ENCODE results near the gene FGF12.
"Not testable (repeated sequence)": the region's sequence is repeated elsewhere in the genome, so short reads cannot be mapped to it uniquely, and the experiment has no call there.

FGF12 gene

GRCh38 chr3:192726385-192726784 lies 956 bp downstream of the FGF12 start:
- no peaks in the 10 kb centered on the region for H3K4me1 ChIP-seq (ENCODE audit: control insufficient read depth, insufficient read depth, low read length)
- H3K9me3 ChIP-seq (ENCODE audit: control insufficient read depth, insufficient read depth, low read length) = no peaks in the 10 kb centered on the region
- H3K4me3 ChIP-seq (ENCODE audit: low read depth, low read length) = peak overlapping the region; percentile 74
- H3K9ac ChIP-seq (ENCODE audit: low read depth, low read length) = no peak overlapping the region
- H3K27me3 ChIP-seq (ENCODE audit: control insufficient read depth, insufficient read depth, low read length) = no peaks in the 10 kb centered on the region
- no peaks in the 10 kb centered on the region for H3K36me3 ChIP-seq (ENCODE audit: control insufficient read depth, insufficient read depth, low read length)

- H3K36me3 ChIP-seq (ENCODE audit: control insufficient read depth, insufficient read depth, low read length) = no peaks in the 10 kb centered on the region
- H3K4me3 ChIP-seq (ENCODE audit: low read depth, low read length) = no peak overlapping the region
- H3K4me1 ChIP-seq (ENCODE audit: control insufficient read depth, insufficient read depth, low read length) = peaks cover 11% of the 10 kb centered on the region
- no peaks in the 10 kb centered on the region for H3K9me3 ChIP-seq (ENCODE audit: control insufficient read depth, insufficient read depth, low read length)
- no peaks in the 10 kb centered on the region for H3K27me3 ChIP-seq (ENCODE audit: control insufficient read depth, insufficient read depth, low read length)
- H3K9ac ChIP-seq (ENCODE audit: low read depth, low read length) = no peak overlapping the region
Measured at GRCh38 chr3:192719964-192720363, 7.4 kb downstream of the FGF12 start.

GRCh38 chr3:192718156-192718555 lies 9.2 kb downstream of the FGF12 start:
- H3K9me3 ChIP-seq (ENCODE audit: control insufficient read depth, insufficient read depth, low read length) = no peaks in the 10 kb centered on the region

GRCh38 chr3:192715126-192715525 lies 12.2 kb downstream of the FGF12 start:
- Histone ChIP-seq H3K27me3 (ENCODE audit: control insufficient read depth, insufficient read depth, low read length) (no peaks in the 10 kb centered on the region), H3K36me3 (ENCODE audit: control insufficient read depth, insufficient read depth, low read length) (no peaks in the 10 kb centered on the region), H3K4me1 (ENCODE audit: control insufficient read depth, insufficient read depth, low read length) (peaks cover 11% of the 10 kb centered on the region), H3K9ac (ENCODE audit: low read depth, low read length) (no peak overlapping the region), H3K4me3 (ENCODE audit: low read depth, low read length) (no peak overlapping the region), H3K9me3 (ENCODE audit: control insufficient read depth, insufficient read depth, low read length) (no peaks in the 10 kb centered on the region)

More at GRCh38 chr3:192718156-192718555, 9.2 kb downstream of the FGF12 start:
- Histone ChIP-seq H3K4me1 (ENCODE audit: control insufficient read depth, insufficient read depth, low read length) (peaks cover 11% of the 10 kb centered on the region), H3K27me3 (ENCODE audit: control insufficient read depth, insufficient read depth, low read length) (no peaks in the 10 kb centered on the region), H3K36me3 (ENCODE audit: control insufficient read depth, insufficient read depth, low read length) (no peaks in the 10 kb centered on the region), H3K4me3 (ENCODE audit: low read depth, low read length) (no peak overlapping the region), H3K9ac (ENCODE audit: low read depth, low read length) (no peak overlapping the region)

GRCh38 chr3:192711126-192711525 lies 16.2 kb downstream of the FGF12 start:
- not testable (repeated sequence) for H3K9me3 ChIP-seq (ENCODE audit: control insufficient read depth, insufficient read depth, low read length); H3K27me3 ChIP-seq (ENCODE audit: control insufficient read depth, insufficient read depth, low read length); H3K4me3 ChIP-seq (ENCODE audit: low read depth, low read length); H3K9ac ChIP-seq (ENCODE audit: low read depth, low read length); H3K4me1 ChIP-seq (ENCODE audit: control insufficient read depth, insufficient read depth, low read length); H3K36me3 ChIP-seq (ENCODE audit: control insufficient read depth, insufficient read depth, low read length)

- no peaks in the 10 kb centered on the region for H3K36me3 ChIP-seq (ENCODE audit: control insufficient read depth, insufficient read depth, low read length)
- H3K4me3 ChIP-seq (ENCODE audit: low read depth, low read length) = no peak overlapping the region
- no peak overlapping the region for H3K9ac ChIP-seq (ENCODE audit: low read depth, low read length)
- no peaks in the 10 kb centered on the region for H3K4me1 ChIP-seq (ENCODE audit: control insufficient read depth, insufficient read depth, low read length)
- H3K27me3 ChIP-seq (ENCODE audit: control insufficient read depth, insufficient read depth, low read length) = no peaks in the 10 kb centered on the region
- H3K9me3 ChIP-seq (ENCODE audit: control insufficient read depth, insufficient read depth, low read length) = no peaks in the 10 kb centered on the region
Measured at GRCh38 chr3:192710366-192710765, 17.0 kb downstream of the FGF12 start.

GRCh38 chr3:192706272-192706671 lies 21.1 kb downstream of the FGF12 start:
- Histone ChIP-seq H3K4me1 (ENCODE audit: control insufficient read depth, insufficient read depth, low read length) (no peaks in the 10 kb centered on the region), H3K4me3 (ENCODE audit: low read depth, low read length) (no peak overlapping the region), H3K9ac (ENCODE audit: low read depth, low read length) (no peak overlapping the region), H3K27me3 (ENCODE audit: control insufficient read depth, insufficient read depth, low read length) (no peaks in the 10 kb centered on the region), H3K36me3 (ENCODE audit: control insufficient read depth, insufficient read depth, low read length) (no peaks in the 10 kb centered on the region), H3K9me3 (ENCODE audit: control insufficient read depth, insufficient read depth, low read length) (no peaks in the 10 kb centered on the region)

GRCh38 chr3:192700885-192701284 lies 26.5 kb downstream of the FGF12 start:
- Histone ChIP-seq H3K4me3 (ENCODE audit: low read depth, low read length) (no peak overlapping the region), H3K4me1 (ENCODE audit: control insufficient read depth, insufficient read depth, low read length) (peaks cover 5% of the 10 kb centered on the region), H3K27me3 (ENCODE audit: control insufficient read depth, insufficient read depth, low read length) (no peaks in the 10 kb centered on the region)

GRCh38 chr3:192696943-192697587 lies 30.3 kb downstream of the FGF12 start:
- Histone ChIP-seq H3K27me3 (ENCODE audit: control insufficient read depth, insufficient read depth, low read length) (no peaks in the 10 kb centered on the region), H3K4me3 (ENCODE audit: low read depth, low read length) (no peak overlapping the region), H3K36me3 (ENCODE audit: control insufficient read depth, insufficient read depth, low read length) (no peaks in the 10 kb centered on the region), H3K4me1 (ENCODE audit: control insufficient read depth, insufficient read depth, low read length) (peaks cover 5% of the 10 kb centered on the region), H3K9ac (ENCODE audit: low read depth, low read length) (no peak overlapping the region), H3K9me3 (ENCODE audit: control insufficient read depth, insufficient read depth, low read length) (no peaks in the 10 kb centered on the region)

More at GRCh38 chr3:192700885-192701284, 26.5 kb downstream of the FGF12 start:
- no peak overlapping the region for H3K9ac ChIP-seq (ENCODE audit: low read depth, low read length)
- H3K9me3 ChIP-seq (ENCODE audit: control insufficient read depth, insufficient read depth, low read length) = no peaks in the 10 kb centered on the region
- no peaks in the 10 kb centered on the region for H3K36me3 ChIP-seq (ENCODE audit: control insufficient read depth, insufficient read depth, low read length)

GRCh38 chr3:192687488-192688152 lies 39.7 kb downstream of the FGF12 start:
- H3K36me3 ChIP-seq (ENCODE audit: control insufficient read depth, insufficient read depth, low read length) = no peaks in the 10 kb centered on the region
- H3K9me3 ChIP-seq (ENCODE audit: control insufficient read depth, insufficient read depth, low read length) = no peaks in the 10 kb centered on the region
- H3K9ac ChIP-seq (ENCODE audit: low read depth, low read length) = no peak overlapping the region
- no peak overlapping the region for H3K4me3 ChIP-seq (ENCODE audit: low read depth, low read length)
- H3K27me3 ChIP-seq (ENCODE audit: control insufficient read depth, insufficient read depth, low read length) = no peaks in the 10 kb centered on the region
- no peaks in the 10 kb centered on the region for H3K4me1 ChIP-seq (ENCODE audit: control insufficient read depth, insufficient read depth, low read length)

GRCh38 chr3:192685801-192686200 lies 41.5 kb downstream of the FGF12 start:
- Histone ChIP-seq H3K9ac (ENCODE audit: low read depth, low read length) (no peak overlapping the region), H3K36me3 (ENCODE audit: control insufficient read depth, insufficient read depth, low read length) (no peaks in the 10 kb centered on the region), H3K4me1 (ENCODE audit: control insufficient read depth, insufficient read depth, low read length) (no peaks in the 10 kb centered on the region), H3K27me3 (ENCODE audit: control insufficient read depth, insufficient read depth, low read length) (no peaks in the 10 kb centered on the region), H3K4me3 (ENCODE audit: low read depth, low read length) (no peak overlapping the region), H3K9me3 (ENCODE audit: control insufficient read depth, insufficient read depth, low read length) (no peaks in the 10 kb centered on the region)

GRCh38 chr3:192684151-192684550 lies 43.2 kb downstream of the FGF12 start:
- Histone ChIP-seq H3K27me3 (ENCODE audit: control insufficient read depth, insufficient read depth, low read length) (no peaks in the 10 kb centered on the region), H3K36me3 (ENCODE audit: control insufficient read depth, insufficient read depth, low read length) (no peaks in the 10 kb centered on the region), H3K4me1 (ENCODE audit: control insufficient read depth, insufficient read depth, low read length) (no peaks in the 10 kb centered on the region), H3K9ac (ENCODE audit: low read depth, low read length) (no peak overlapping the region), H3K9me3 (ENCODE audit: control insufficient read depth, insufficient read depth, low read length) (no peaks in the 10 kb centered on the region), H3K4me3 (ENCODE audit: low read depth, low read length) (no peak overlapping the region)
